ENCODE data around the gene IGFL1. TPM values are rescaled to one million over a fixed set of nuclear protein-coding genes. Genes with fewer than 3 reads are reported as not detected.
A peak's percentile ranks its signal among the peaks of the same experiment; 100 is the strongest.
"Not testable (repeated sequence)": the region's sequence is repeated elsewhere in the genome, so short reads cannot be mapped to it uniquely, and the experiment has no call there.

Gene IGFL1
- not detected for polyA plus RNA-seq (2013, experiment 1 of 2; ENCODE audit: insufficient read length)
- not detected for polyA plus RNA-seq (2013, experiment 2 of 2; ENCODE audit: insufficient read length)

GRCh38 chr19:46229442-46229841 lies at the start of gene IGFL1:
IGFL1 (plus strand) TSS chr19:46229742; CDS start chr19:46229775, 33 bp downstream.
- DNase-seq: no peak

- DNase-seq: peak; percentile 86
These were observed 48.7 kb upstream of the IGFL1 start for GRCh38 chr19:46180701-46181387.

GRCh38 chr19:46181388-46181779 lies 48.2 kb upstream of the IGFL1 start:
- DNase-seq: peak; percentile 30

GRCh38 chr19:46182476-46182875 lies 47.1 kb upstream of the IGFL1 start:
- no peak for DNase-seq

DNA sequence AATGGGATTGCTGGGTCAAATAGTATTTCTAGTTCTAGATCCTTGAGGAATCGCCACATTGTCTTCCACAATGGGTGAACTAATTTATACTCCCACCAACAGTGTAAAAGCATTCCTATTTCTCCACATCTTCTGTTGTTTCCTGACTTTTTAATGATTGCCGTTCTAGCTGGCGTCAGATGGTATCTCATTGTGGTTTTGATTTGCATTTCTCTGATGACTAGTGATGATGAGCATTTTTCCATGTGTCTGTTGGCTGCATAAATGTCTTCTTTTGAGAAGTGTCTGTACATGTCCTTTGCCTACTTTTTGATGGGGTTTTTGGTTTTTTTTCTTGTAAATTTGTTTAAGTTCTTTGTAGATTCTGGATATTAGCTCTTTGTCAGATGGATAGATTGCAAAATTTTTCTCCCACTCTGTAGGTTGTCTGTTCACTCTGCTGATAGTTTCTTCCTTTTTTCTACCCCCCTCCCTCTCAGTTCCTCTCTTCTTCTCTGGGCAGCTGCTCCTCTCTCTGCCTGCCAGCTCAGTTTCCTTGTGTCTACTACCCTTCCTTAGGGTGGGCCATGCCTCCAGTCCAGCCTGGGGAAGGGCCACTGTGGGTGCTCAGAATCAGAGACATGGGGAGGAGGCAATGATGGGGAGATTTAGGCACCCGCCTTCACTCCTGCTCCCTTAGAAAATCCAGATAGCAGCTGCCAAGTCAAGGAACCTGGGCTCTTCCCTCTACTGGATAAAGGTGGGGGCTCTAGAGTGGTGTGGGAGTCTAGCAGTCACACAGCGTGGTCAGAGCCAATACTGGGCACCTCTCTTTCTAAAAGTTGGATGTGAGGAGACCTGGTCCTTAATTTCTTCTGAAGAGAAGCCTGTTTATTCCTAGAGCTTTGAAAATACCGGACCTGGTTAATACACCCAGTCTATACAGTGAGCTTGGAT lies 44.5 kb upstream of the IGFL1 start:
- DNase-seq: peak; percentile 78

GRCh38 chr19:46186101-46186716 lies 43.3 kb upstream of the IGFL1 start:
- DNase-seq: no peak

DNA sequence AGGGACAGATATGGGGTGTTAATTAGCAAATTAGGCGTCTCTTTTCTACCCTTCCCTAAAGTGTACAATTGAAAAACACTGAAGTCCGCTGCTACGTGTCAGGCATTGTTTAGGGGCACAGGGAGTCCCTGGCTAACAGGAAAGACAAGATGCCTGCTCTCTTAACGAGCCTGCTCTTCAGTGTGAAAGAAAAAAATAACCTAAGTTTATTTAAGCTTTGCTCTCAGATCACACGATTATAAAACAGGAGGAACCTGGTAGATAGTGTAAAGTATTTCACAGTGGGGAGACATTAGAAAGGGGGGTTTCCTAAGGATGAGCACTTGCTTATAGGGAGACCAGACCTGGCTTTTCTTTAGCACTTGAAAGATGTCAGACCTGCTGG lies 42.8 kb upstream of the IGFL1 start:
- DNase-seq: no peak

DNA sequence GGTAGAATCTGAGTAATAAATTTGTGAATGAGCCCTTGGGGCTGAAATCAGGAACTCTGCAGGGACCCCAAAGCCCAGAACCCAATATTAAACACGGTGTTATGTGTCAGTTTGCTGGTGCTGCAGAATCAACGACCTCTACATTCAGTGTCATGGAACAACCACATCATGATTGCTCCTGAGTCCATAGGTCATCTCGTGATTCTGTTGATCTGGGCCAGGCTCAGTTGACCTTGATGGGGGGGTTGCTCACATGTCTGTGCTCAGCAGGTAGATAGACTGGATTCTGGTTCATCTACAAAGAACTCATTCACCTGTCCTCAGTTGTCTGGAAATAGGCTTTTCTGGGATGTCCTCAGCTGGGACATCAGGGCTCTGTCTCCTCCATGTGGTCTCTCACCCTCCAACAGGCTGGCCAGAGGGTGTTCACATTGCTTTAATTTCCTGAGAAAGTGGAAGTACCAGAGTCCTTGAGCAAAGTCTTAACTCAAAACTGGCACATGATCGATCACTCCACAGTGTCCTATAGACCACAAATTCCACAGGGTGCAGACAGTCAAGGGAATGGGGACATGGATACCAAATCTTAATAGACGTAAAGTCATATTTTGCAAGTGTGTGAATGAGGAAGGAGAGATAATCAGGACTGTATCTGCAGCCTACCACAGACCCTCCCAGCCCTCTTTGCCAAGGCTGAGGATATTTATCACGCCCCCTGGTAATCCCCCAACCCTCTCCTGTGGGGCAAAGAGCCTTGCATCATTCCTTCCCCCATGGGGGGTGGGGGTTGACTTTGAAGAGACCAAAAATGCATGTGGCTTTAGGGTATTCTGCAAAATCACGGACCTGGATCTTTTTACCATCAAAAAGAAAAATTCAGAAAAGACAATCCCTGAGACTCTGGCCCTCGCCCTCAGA lies 39.3 kb upstream of the IGFL1 start:
- no peak for DNase-seq

DNA sequence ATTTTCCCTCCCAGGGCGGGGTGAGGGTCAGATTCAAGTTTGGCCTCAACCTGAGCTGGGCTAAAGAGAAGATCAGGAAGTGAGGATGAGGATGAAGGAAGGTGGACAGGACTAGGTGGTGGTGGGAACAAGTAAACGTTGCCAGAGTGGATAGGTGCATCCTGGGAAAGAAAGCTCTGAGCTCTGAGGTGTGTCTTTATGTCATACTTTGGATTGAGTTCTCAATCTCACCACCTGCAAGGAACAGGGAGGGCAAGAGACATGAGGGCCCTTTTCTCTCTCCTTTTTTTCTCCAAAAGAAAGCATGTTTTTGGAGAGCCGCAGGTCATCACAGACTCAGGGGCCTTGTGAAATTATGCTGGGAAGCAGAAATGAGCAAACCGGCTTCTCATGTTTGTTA lies 38.2 kb upstream of the IGFL1 start:
- DNase-seq: no peak

DNA sequence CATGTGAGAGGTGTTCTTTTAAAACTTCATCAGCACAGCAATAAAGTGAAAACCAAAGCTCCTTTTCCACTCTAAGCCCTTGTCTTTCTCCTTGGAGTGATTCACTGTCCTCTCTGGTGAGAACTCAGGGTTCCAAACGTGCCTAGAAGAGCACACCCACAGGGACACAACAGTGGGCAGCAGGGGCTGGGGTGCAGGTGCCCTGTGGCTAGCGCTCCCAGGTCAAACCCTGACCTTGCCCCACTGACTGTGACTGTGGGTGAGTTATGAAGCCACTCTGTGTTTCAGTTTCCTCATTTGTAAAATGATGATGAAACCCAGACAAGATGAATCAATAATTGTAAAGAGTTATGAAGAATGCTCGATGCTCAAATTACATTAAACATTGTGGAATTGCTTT lies 37.6 kb upstream of the IGFL1 start:
- DNase-seq: no peak

DNA sequence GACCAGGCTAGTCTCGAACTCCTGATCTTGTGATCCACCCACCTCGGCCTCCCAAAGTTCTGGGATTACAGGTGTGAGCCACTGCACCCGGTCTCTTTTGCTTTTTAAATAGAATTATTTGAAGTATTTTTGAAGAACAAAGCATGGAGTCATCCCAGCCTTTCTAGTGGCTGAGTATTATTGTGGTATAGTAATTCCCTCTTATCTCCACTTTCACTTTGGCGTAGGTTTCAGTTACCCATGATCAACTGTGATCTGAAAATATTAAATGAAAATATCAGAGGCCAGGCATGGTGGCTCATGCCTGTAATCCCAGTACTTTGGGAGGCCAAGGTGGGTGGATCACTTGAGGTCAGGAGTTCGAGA lies 36.9 kb upstream of the IGFL1 start:
- DNase-seq: not testable (repeated sequence)

GRCh38 chr19:46192992-46193650 lies 36.4 kb upstream of the IGFL1 start:
- DNase-seq: peak; percentile 89

DNA sequence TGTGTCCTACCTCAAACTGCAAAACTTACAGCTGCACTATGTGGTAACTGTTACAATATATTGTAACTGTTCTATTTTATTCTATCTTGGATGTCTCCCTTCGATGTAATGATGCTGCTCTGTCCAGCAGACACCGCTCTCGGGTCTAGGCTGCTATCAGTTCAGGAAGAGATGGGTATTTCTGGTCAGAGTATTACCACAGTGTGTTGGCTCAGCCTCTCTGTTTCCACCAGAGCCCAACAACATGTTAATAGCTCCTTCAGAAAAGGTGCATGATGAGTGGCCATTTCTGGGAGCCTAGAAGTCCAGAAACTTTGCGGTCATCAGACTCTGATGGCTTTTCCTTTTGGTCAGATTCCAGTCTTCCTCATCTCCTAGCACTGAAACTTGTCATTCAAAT lies 35.9 kb upstream of the IGFL1 start:
- DNase-seq: no peak

- DNase-seq: no peak
These were observed 34.4 kb upstream of the IGFL1 start for GRCh38 chr19:46195104-46195503.

- DNase-seq: not testable (repeated sequence)
These were observed 33.6 kb upstream of the IGFL1 start for GRCh38 chr19:46195919-46196318.

DNA sequence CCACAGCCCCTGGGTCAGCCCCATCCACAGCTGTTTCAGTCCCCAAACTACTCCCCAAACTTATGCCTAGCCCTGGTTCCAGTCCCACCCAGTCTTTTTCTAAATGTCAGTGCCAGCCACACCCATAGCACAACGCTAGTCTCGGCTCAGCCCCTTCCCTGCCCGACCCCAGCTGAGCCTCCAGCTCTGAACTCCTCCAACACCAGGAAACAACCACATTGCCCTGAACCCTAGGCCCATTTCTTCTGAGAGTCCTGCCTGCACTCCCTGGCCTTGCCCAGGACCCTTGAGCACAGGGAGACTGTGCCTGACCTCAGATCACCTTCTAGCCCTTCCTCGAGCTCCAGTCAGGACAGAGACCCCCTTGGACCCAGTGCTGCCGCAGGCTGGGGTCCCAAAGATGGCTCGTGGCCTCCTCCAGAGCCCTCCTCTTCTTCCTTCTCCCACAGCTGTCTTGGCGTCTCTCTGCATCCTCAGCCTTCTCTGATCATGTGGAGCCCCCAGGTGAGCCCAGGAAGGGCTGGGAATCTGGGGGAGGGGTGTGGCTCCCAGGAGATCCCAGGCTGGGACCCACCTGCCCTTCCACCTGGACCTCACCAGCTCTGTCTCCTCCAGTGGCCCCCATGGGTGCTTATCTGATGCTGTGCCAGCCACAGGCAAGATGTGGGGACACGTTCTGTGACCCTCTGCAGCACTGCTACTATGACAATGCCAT lies 33.0 kb upstream of the IGFL1 start:
- DNase-seq: no peak

- DNase-seq: no peak
These were observed 32.0 kb upstream of the IGFL1 start for GRCh38 chr19:46197314-46198070.

DNA sequence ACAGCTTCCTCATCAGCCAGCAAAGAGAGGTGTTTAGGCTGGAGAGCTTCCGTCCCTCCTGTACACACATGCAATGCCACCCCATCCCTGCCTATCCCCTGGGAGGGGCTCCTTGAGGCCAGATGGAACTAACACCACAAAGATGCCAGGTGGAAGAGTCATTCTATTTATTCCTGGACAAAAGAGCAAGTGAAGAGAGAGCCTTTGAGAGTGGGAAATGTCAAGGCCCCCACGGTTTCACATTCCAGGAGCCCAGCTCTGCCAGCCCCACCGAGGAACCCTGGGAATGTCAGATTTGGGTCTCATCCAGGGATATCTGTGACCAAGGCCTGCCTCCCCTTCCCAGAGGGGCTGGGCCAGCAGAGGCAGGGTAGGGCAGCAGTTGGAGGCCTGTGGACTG lies 30.8 kb upstream of the IGFL1 start:
- DNase-seq: peak; percentile 45

- DNase-seq: peak; percentile 15
These were observed 27.9 kb upstream of the IGFL1 start for GRCh38 chr19:46201454-46202310.

All from fibroblast of skin of back (primary cell).